ENCODE results near the gene DEXI. TPM values are rescaled to one million over a fixed set of nuclear protein-coding genes. Genes with fewer than 3 reads are reported as not detected.
A peak's percentile ranks its signal among the peaks of the same experiment; 100 is the strongest.

Gene DEXI
- total RNA-seq, 1 experiment from 2014 or later = 43.2 TPM

- no peak overlapping the region for H3K4me3 ChIP-seq (ENCODE audit: low read length)
- intact Hi-C loops (cut with micrococcal nuclease) = no loop called here
- H3K9me2 ChIP-seq (replicated peaks; ENCODE audit: low read length) = no peaks in the 10 kb centered on the region
- H3K9me3 ChIP-seq (ENCODE audit: low read length) = no peaks in the 10 kb centered on the region
- no TSS peak for BruUV-seq (replicated peaks)
- H3K36me3 ChIP-seq (ENCODE audit: low read depth, low read length) = 0 out of 2 replicates have a peak, but pooled peaks cover 3% of the 10 kb centered on the region
- H3K27ac ChIP-seq (ENCODE audit: low read length) = no peak overlapping the region
- H3K4me1 ChIP-seq (ENCODE audit: insufficient read depth, low read length) = no peaks in the 10 kb centered on the region
- DNase-seq (no peak), ATAC-seq (no peak)
- H2AFZ ChIP-seq (ENCODE audit: low read length) = no peak overlapping the region
- TF ChIP-seq, protein P1, sequence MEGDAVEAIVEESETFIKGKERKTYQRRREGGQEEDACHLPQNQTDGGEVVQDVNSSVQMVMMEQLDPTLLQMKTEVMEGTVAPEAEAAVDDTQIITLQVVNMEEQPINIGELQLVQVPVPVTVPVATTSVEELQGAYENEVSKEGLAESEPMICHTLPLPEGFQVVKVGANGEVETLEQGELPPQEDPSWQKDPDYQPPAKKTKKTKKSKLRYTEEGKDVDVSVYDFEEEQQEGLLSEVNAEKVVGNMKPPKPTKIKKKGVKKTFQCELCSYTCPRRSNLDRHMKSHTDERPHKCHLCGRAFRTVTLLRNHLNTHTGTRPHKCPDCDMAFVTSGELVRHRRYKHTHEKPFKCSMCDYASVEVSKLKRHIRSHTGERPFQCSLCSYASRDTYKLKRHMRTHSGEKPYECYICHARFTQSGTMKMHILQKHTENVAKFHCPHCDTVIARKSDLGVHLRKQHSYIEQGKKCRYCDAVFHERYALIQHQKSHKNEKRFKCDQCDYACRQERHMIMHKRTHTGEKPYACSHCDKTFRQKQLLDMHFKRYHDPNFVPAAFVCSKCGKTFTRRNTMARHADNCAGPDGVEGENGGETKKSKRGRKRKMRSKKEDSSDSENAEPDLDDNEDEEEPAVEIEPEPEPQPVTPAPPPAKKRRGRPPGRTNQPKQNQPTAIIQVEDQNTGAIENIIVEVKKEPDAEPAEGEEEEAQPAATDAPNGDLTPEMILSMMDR (conservative IDR thresholded peaks at IDR 0.05; ENCODE audit: low read depth, low read length) = no peak
- TF ChIP-seq EZH2 (IDR thresholded peaks at IDR 0.05; ENCODE audit: low read length, unreplicated experiment) (no peak), EZH2phosphoT487 (IDR thresholded peaks at IDR 0.05; ENCODE audit: borderline replicate concordance, low read length) (no peak)
- H4K20me1 ChIP-seq (ENCODE audit: low read length) = no peaks in the 10 kb centered on the region
- no peaks in the 10 kb centered on the region for H3K79me2 ChIP-seq (ENCODE audit: low read length)
- H3F3A ChIP-seq (ENCODE audit: low read length, unreplicated experiment) = no peaks in the 10 kb centered on the region
- POLR2A ChIA-PET (ENCODE audit: unreplicated experiment) = no interaction called here
- CTCF ChIA-PET = no interaction called here
- H3K9ac ChIP-seq (ENCODE audit: low read length) = no peak overlapping the region
- H3K27me3 ChIP-seq (ENCODE audit: low read length) = no peaks in the 10 kb centered on the region
- no peak overlapping the region for H3K4me2 ChIP-seq (ENCODE audit: low read length)
These were observed 40.3 kb upstream of the DEXI start for GRCh38 chr16:10982465-10983150.

GRCh38 chr16:10981697-10982216, 39.5 kb upstream of the DEXI start:
- BruUV-seq (replicated peaks) = no TSS peak
- no peak overlapping the region for H3K4me2 ChIP-seq (ENCODE audit: low read length)
- TF ChIP-seq EZH2phosphoT487 (IDR thresholded peaks at IDR 0.05; ENCODE audit: borderline replicate concordance, low read length) (no peak), EZH2 (IDR thresholded peaks at IDR 0.05; ENCODE audit: low read length, unreplicated experiment) (no peak)
- TF ChIP-seq, protein P1 (conservative IDR thresholded peaks at IDR 0.05; ENCODE audit: low read depth, low read length) = peak; percentile 65
- ATAC-seq (peak; percentile 83), DNase-seq (peak; percentile 33)
- no peaks in the 10 kb centered on the region for H3F3A ChIP-seq (ENCODE audit: low read length, unreplicated experiment)
- no peaks in the 10 kb centered on the region for H4K20me1 ChIP-seq (ENCODE audit: low read length)
- 0 out of 2 replicates have a peak, but pooled peaks cover 3% of the 10 kb centered on the region for H3K36me3 ChIP-seq (ENCODE audit: low read depth, low read length)
- no peaks in the 10 kb centered on the region for H3K9me2 ChIP-seq (replicated peaks; ENCODE audit: low read length)
- H3K9me3 ChIP-seq (ENCODE audit: low read length) = no peaks in the 10 kb centered on the region
- H3K4me3 ChIP-seq (ENCODE audit: low read length) = no peak overlapping the region
- H3K79me2 ChIP-seq (ENCODE audit: low read length) = no peaks in the 10 kb centered on the region
- intact Hi-C loops (cut with micrococcal nuclease) = no loop called here
- no peaks in the 10 kb centered on the region for H3K4me1 ChIP-seq (ENCODE audit: insufficient read depth, low read length)
- H3K27me3 ChIP-seq (ENCODE audit: low read length) = no peaks in the 10 kb centered on the region
- no peak overlapping the region for H3K27ac ChIP-seq (ENCODE audit: low read length)
- H3K9ac ChIP-seq (ENCODE audit: low read length) = no peak overlapping the region
- CTCF ChIA-PET = no interaction called here
- H2AFZ ChIP-seq (ENCODE audit: low read length) = no peak overlapping the region
- POLR2A ChIA-PET (ENCODE audit: unreplicated experiment) = no interaction called here

DNA sequence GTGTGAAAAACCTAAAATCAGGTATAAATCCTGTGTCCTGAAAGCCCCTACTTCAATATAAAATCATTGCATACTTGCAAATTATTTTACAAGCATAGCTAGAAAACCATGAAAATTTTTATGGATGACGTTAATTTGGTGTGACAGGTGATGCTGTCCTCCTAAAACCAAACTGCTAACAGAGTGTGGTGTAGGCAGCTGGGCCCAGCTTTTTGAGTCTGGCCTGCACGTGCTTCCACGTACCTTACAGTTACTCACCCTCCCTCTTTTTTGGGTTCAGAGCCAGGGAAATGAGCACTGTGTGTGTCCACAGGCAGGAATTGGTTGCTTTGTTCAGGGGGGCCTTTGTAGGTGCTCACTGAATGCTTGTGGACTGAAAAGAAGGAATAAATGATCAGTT, 38.5 kb upstream of the DEXI start:
- ATAC-seq = no peak
- ChIA-PET CTCF (no interaction called here), POLR2A (ENCODE audit: unreplicated experiment) (no interaction called here)
- no peaks in the 10 kb centered on the region for H3K4me1 ChIP-seq (ENCODE audit: insufficient read depth, low read length)
- H3K79me2 ChIP-seq (ENCODE audit: low read length) = no peaks in the 10 kb centered on the region
- no peak overlapping the region for H3K27ac ChIP-seq (ENCODE audit: low read length)
- intact Hi-C loops (cut with micrococcal nuclease) = no loop called here
- H3K27me3 ChIP-seq (ENCODE audit: low read length) = no peaks in the 10 kb centered on the region
- H3K9me3 ChIP-seq (ENCODE audit: low read length) = no peaks in the 10 kb centered on the region
- BruUV-seq (replicated peaks) = no TSS peak
- TF ChIP-seq EZH2phosphoT487 (IDR thresholded peaks at IDR 0.05; ENCODE audit: borderline replicate concordance, low read length) (no peak), EZH2 (IDR thresholded peaks at IDR 0.05; ENCODE audit: low read length, unreplicated experiment) (no peak)
- TF ChIP-seq, protein P1 (conservative IDR thresholded peaks at IDR 0.05; ENCODE audit: low read depth, low read length) = no peak
- no peak overlapping the region for H3K4me2 ChIP-seq (ENCODE audit: low read length)
- 0 out of 2 replicates have a peak, but pooled peaks cover 3% of the 10 kb centered on the region for H3K36me3 ChIP-seq (ENCODE audit: low read depth, low read length)
- H3F3A ChIP-seq (ENCODE audit: low read length, unreplicated experiment) = no peaks in the 10 kb centered on the region
- H3K9ac ChIP-seq (ENCODE audit: low read length) = no peak overlapping the region
- no peak for DNase-seq
- no peaks in the 10 kb centered on the region for H3K9me2 ChIP-seq (replicated peaks; ENCODE audit: low read length)
- no peak overlapping the region for H3K4me3 ChIP-seq (ENCODE audit: low read length)
- H2AFZ ChIP-seq (ENCODE audit: low read length) = no peak overlapping the region
- H4K20me1 ChIP-seq (ENCODE audit: low read length) = no peaks in the 10 kb centered on the region

All from PC-3 (cell line).